ENCODE measurements around the gene AP2S1. TPM values are rescaled to one million over a fixed set of nuclear protein-coding genes. Genes with fewer than 3 reads are reported as not detected.

AP2S1 gene
- total and polyA plus RNA-seq, 7 donors, result 63.0 to 121 (median 86.3) TPM

- Histone ChIP-seq H3K9me3 (no peaks in the 10 kb centered on the region), H3K27me3 (ENCODE audit: insufficient read depth in 3 of 3, low read length in 2 of 3) (no peaks in the 10 kb centered on the region), H3K4me3 (no peak overlapping the region), H3K36me3 (ENCODE audit: insufficient read depth in 1 of 2, low read depth in 1 of 2) (peaks cover 2 to 75% of the 10 kb centered on the region in 2 donors), H3K4me1 (no peaks in the 10 kb centered on the region), H3K27ac (no peak overlapping the region)
- intact Hi-C loops (cut with DNase I), result loop anchor here (2.0 kb wide), 1 partner anchor 83 kb away; no protein-coding TSS in a partner anchor
- 65 to 79% (median 68%) methylated on average over 12 of the region's 12 CpGs for WGBS, 3 donors
- peak in 1 of 4 donors; percentile 31 for ATAC-seq
- DNase-seq, result peak in 1 of 2 donors; percentile 3
- no peak for TF ChIP-seq CTCF (IDR thresholded peaks at IDR 0.05)
These were observed 10.7 kb downstream of the AP2S1 start for GRCh38 chr19:46839752-46840497.

- intact Hi-C loops (cut with DNase I), result no loop called here
- H3K27me3 ChIP-seq (ENCODE audit: insufficient read depth in 3 of 3, low read length in 2 of 3), result no peaks in the 10 kb centered on the region
- H3K9me3 ChIP-seq, result no peaks in the 10 kb centered on the region
- no peak for TF ChIP-seq CTCF (IDR thresholded peaks at IDR 0.05)
- WGBS, 3 donors, result 71 to 79% (median 73%) methylated on average over 18 to 20 of the region's 20 CpGs
- H3K4me1 ChIP-seq, result no peaks in the 10 kb centered on the region
- DNase-seq, result no peak
- peaks cover 2 to 58% of the 10 kb centered on the region in 2 donors for H3K36me3 ChIP-seq (ENCODE audit: insufficient read depth in 1 of 2, low read depth in 1 of 2)
- H3K4me3 ChIP-seq, result no peak overlapping the region
- no peak for ATAC-seq
- H3K27ac ChIP-seq, result no peak overlapping the region
These were observed 12.5 kb downstream of the AP2S1 start for GRCh38 chr19:46838160-46838559.

GRCh38 chr19:46834984-46835383, 15.7 kb downstream of the AP2S1 start:
- intact Hi-C loops (cut with DNase I), result no loop called here
- Histone ChIP-seq H3K36me3 (ENCODE audit: insufficient read depth in 1 of 2, low read depth in 1 of 2) (peaks cover 2 to 33% of the 10 kb centered on the region in 2 donors), H3K9me3 (no peaks in the 10 kb centered on the region)

GRCh38 chr19:46834121-46834520, 16.5 kb downstream of the AP2S1 start:
- no peak for TF ChIP-seq CTCF (IDR thresholded peaks at IDR 0.05)
- WGBS, 3 donors, result 76 to 79% (median 76%) methylated on average over 5 of the region's 5 CpGs
- ATAC-seq, result no peak
- Histone ChIP-seq H3K36me3 (ENCODE audit: insufficient read depth in 1 of 2, low read depth in 1 of 2) (peaks cover 2 to 25% of the 10 kb centered on the region in 2 donors), H3K27ac (no peak overlapping the region), H3K9me3 (no peaks in the 10 kb centered on the region), H3K27me3 (ENCODE audit: insufficient read depth in 3 of 3, low read length in 2 of 3) (no peaks in the 10 kb centered on the region), H3K4me1 (no peaks in the 10 kb centered on the region), H3K4me3 (no peak overlapping the region)
- intact Hi-C loops (cut with DNase I), result no loop called here
- DNase-seq, result no peak

More at GRCh38 chr19:46834984-46835383, 15.7 kb downstream of the AP2S1 start:
- Histone ChIP-seq H3K4me1 (no peaks in the 10 kb centered on the region), H3K4me3 (no peak overlapping the region), H3K27ac (no peak overlapping the region), H3K27me3 (ENCODE audit: insufficient read depth in 3 of 3, low read length in 2 of 3) (no peaks in the 10 kb centered on the region)
- 94 to 96% (median 96%) methylated on average over 6 of the region's 6 CpGs for WGBS, 3 donors
- no peak for TF ChIP-seq CTCF (IDR thresholded peaks at IDR 0.05)
- ATAC-seq (no peak), DNase-seq (no peak)

Data from psoas muscle (tissue), 8 donors.